ENCODE measurements around the gene MIGA2.
"Not testable (repeated sequence)": the region's sequence is repeated elsewhere in the genome, so short reads cannot be mapped to it uniquely, and the experiment has no call there.

The MIGA2 gene

GRCh38 chr9:129109952-129110739 is 73.7 kb downstream of the MIGA2 start:
- no peaks in the 10 kb centered on the region for H3K4me1 ChIP-seq
- H2AFZ ChIP-seq: peak overlapping the region; percentile 93
- H3K4me2 ChIP-seq (ENCODE audit: low read length): peak overlapping the region; percentile 59
- H3K36me3 ChIP-seq (ENCODE audit: control insufficient read depth, insufficient read depth, low read length): no peaks in the 10 kb centered on the region
- peak overlapping the region; percentile 94 for H3K27ac ChIP-seq
- peak overlapping the region; percentile 76 for H3K4me3 ChIP-seq (ENCODE audit: low read depth, low read length)
- H3K9ac ChIP-seq: no peak overlapping the region
- no peaks in the 10 kb centered on the region for H3K9me3 ChIP-seq (ENCODE audit: control insufficient read depth, low read length)
- TF ChIP-seq CTCF (IDR thresholded peaks at IDR 0.05): no peak
- H3K79me2 ChIP-seq: peaks cover 10% of the 10 kb centered on the region
- no peaks in the 10 kb centered on the region for H3K27me3 ChIP-seq (ENCODE audit: control insufficient read depth, insufficient read depth, low read length)

- no peak for TF ChIP-seq CTCF (IDR thresholded peaks at IDR 0.05)
Measured at GRCh38 chr9:129110740-129111527, 74.5 kb downstream of the MIGA2 start, which contains the start of the genes CRAT and PTPA. CRAT (minus strand) TSS chr9:129110793; CDS start chr9:129110509, 284 bp downstream. PTPA (plus strand) TSS chr9:129111415; CDS start chr9:129111601, 186 bp downstream.

GRCh38 chr9:129111528-129112151 is 75.2 kb downstream of the MIGA2 start:
- no peaks in the 10 kb centered on the region for H3K9me3 ChIP-seq (ENCODE audit: control insufficient read depth, low read length)
- H2AFZ ChIP-seq: peak overlapping the region; percentile 80
- H3K4me1 ChIP-seq: no peaks in the 10 kb centered on the region
- peak overlapping the region; percentile 94 for H3K27ac ChIP-seq
- H3K36me3 ChIP-seq (ENCODE audit: control insufficient read depth, insufficient read depth, low read length): no peaks in the 10 kb centered on the region
- peak overlapping the region; percentile 28 for H3K9ac ChIP-seq
- H3K79me2 ChIP-seq: peaks cover 12% of the 10 kb centered on the region
- peak overlapping the region; percentile 81 for H3K4me2 ChIP-seq (ENCODE audit: low read length)
- H3K4me3 ChIP-seq (ENCODE audit: low read depth, low read length): peak overlapping the region; percentile 76
- TF ChIP-seq CTCF (IDR thresholded peaks at IDR 0.05): no peak
- H3K27me3 ChIP-seq (ENCODE audit: control insufficient read depth, insufficient read depth, low read length): no peaks in the 10 kb centered on the region

More at GRCh38 chr9:129110740-129111527, 74.5 kb downstream of the MIGA2 start, which contains the start of the genes CRAT and PTPA:
- Histone ChIP-seq H3K27me3 (ENCODE audit: control insufficient read depth, insufficient read depth, low read length) (no peaks in the 10 kb centered on the region), H3K4me2 (ENCODE audit: low read length) (peak within 1 kb of the TSS; percentile 89), H3K4me1 (no peaks in the 10 kb centered on the region), H3K36me3 (ENCODE audit: control insufficient read depth, insufficient read depth, low read length) (no peaks in the 10 kb centered on the region), H3K4me3 (ENCODE audit: low read depth, low read length) (peak within 1 kb of the TSS; percentile 76), H3K27ac (peak within 1 kb of the TSS; percentile 94), H3K9me3 (ENCODE audit: control insufficient read depth, low read length) (no peaks in the 10 kb centered on the region), H3K79me2 (peaks cover 10% of the 10 kb centered on the region), H3K9ac (peak within 1 kb of the TSS; percentile 28), H2AFZ (peak within 1 kb of the TSS; percentile 93)

- H2AFZ ChIP-seq; H3K4me1 ChIP-seq; H3K36me3 ChIP-seq (ENCODE audit: control insufficient read depth, insufficient read depth, low read length); H3K9ac ChIP-seq; H3K27ac ChIP-seq; H3K9me3 ChIP-seq (ENCODE audit: control insufficient read depth, low read length); H3K27me3 ChIP-seq (ENCODE audit: control insufficient read depth, insufficient read depth, low read length): not testable (repeated sequence)
- H3K4me2 ChIP-seq (ENCODE audit: low read length): peak overlapping the region; percentile 81
- H3K4me3 ChIP-seq (ENCODE audit: low read depth, low read length): peak overlapping the region; percentile 76
- peaks cover 16% of the 10 kb centered on the region for H3K79me2 ChIP-seq
Measured at GRCh38 chr9:129112526-129112925, 76.1 kb downstream of the MIGA2 start.
